ENCODE measurements around the gene KRTAP9-1. TPM values are rescaled to one million over a fixed set of nuclear protein-coding genes. Genes with fewer than 3 reads are reported as not detected.

The KRTAP9-1 gene
- total RNA-seq, 1 experiment from 2014 or later: not detected

DNA sequence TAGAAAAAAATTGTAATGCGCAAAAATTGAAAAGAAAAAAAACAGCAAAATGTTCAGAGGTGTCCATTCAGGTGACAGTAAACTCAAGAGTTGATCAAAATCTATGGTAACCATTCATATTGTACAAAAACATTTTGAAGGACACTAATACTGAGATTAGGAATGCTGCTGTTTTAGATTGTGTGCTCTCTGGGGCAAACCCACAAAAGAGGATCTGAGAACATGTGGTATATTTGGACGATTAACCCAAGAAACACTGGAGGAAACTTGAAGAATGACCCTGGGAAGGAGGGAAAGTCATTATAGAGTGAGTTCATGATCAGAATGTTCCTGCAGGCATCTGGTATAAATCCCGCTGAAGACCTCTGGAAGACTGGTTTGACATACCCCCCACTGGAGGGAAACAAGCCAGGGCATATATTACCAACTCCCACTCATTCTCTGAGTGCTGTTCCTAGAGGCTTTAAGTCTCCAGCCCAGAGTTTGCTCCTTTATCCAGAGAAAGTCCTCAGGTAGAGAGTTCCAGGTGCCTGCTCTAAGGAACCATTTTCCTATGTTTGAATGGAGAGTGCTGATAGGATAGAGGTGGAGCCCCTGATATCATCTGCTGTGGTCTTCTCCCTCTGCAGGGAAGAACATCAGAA, 12.8 kb upstream of the KRTAP9-1 start:
- ChIA-PET POLR2A (no interaction called here), CTCF (interaction anchor here (1.3 kb wide), 1 partner anchor 146 kb away, joined by 6 read pairs; no protein-coding TSS in a partner anchor)
- Mint-ChIP-seq H3K4me3 (no peak overlapping the region), H3K27me3 (ENCODE audit: low read depth) (no peaks in the 10 kb centered on the region; the same call in 1 of the 2 replicates), H3K27ac (no peak overlapping the region), H3K36me3 (no peaks in the 10 kb centered on the region), H3K4me1 (no peaks in the 10 kb centered on the region), H3K9me3 (no peaks in the 10 kb centered on the region)
- TF ChIP-seq, protein P1, sequence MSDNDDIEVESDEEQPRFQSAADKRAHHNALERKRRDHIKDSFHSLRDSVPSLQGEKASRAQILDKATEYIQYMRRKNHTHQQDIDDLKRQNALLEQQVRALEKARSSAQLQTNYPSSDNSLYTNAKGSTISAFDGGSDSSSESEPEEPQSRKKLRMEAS (CRISPR knock-in tag; IDR thresholded peaks at IDR 0.05): no peak
- TF ChIP-seq, protein P2, sequence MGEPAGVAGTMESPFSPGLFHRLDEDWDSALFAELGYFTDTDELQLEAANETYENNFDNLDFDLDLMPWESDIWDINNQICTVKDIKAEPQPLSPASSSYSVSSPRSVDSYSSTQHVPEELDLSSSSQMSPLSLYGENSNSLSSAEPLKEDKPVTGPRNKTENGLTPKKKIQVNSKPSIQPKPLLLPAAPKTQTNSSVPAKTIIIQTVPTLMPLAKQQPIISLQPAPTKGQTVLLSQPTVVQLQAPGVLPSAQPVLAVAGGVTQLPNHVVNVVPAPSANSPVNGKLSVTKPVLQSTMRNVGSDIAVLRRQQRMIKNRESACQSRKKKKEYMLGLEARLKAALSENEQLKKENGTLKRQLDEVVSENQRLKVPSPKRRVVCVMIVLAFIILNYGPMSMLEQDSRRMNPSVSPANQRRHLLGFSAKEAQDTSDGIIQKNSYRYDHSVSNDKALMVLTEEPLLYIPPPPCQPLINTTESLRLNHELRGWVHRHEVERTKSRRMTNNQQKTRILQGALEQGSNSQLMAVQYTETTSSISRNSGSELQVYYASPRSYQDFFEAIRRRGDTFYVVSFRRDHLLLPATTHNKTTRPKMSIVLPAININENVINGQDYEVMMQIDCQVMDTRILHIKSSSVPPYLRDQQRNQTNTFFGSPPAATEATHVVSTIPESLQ (CRISPR knock-in tag; IDR thresholded peaks at IDR 0.05): no peak
- TF ChIP-seq, protein P3, sequence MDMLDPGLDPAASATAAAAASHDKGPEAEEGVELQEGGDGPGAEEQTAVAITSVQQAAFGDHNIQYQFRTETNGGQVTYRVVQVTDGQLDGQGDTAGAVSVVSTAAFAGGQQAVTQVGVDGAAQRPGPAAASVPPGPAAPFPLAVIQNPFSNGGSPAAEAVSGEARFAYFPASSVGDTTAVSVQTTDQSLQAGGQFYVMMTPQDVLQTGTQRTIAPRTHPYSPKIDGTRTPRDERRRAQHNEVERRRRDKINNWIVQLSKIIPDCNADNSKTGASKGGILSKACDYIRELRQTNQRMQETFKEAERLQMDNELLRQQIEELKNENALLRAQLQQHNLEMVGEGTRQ (CRISPR knock-in tag; IDR thresholded peaks at IDR 0.05): no peak
- TF ChIP-seq, protein P4, sequence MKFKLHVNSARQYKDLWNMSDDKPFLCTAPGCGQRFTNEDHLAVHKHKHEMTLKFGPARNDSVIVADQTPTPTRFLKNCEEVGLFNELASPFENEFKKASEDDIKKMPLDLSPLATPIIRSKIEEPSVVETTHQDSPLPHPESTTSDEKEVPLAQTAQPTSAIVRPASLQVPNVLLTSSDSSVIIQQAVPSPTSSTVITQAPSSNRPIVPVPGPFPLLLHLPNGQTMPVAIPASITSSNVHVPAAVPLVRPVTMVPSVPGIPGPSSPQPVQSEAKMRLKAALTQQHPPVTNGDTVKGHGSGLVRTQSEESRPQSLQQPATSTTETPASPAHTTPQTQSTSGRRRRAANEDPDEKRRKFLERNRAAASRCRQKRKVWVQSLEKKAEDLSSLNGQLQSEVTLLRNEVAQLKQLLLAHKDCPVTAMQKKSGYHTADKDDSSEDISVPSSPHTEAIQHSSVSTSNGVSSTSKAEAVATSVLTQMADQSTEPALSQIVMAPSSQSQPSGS (CRISPR knock-in tag; IDR thresholded peaks at IDR 0.05; ENCODE audit: borderline replicate concordance, low read depth): no peak
- TF ChIP-seq FOXK1 (CRISPR knock-in tag; IDR thresholded peaks at IDR 0.05) (no peak), ETV6 (CRISPR knock-in tag; IDR thresholded peaks at IDR 0.05) (no peak), NR1H2 (CRISPR knock-in tag; IDR thresholded peaks at IDR 0.05) (no peak), TEAD4 (CRISPR knock-in tag; IDR thresholded peaks at IDR 0.05) (no peak), ZNF416 (CRISPR knock-in tag; IDR thresholded peaks at IDR 0.05) (no peak), CBFB (CRISPR knock-in tag; IDR thresholded peaks at IDR 0.05; ENCODE audit: low read depth) (no peak), NFYB (CRISPR knock-in tag; conservative IDR thresholded peaks at IDR 0.05; ENCODE audit: low read depth) (no peak), JUN (CRISPR knock-in tag; IDR thresholded peaks at IDR 0.05) (no peak)
- TF ChIP-seq, protein P5, sequence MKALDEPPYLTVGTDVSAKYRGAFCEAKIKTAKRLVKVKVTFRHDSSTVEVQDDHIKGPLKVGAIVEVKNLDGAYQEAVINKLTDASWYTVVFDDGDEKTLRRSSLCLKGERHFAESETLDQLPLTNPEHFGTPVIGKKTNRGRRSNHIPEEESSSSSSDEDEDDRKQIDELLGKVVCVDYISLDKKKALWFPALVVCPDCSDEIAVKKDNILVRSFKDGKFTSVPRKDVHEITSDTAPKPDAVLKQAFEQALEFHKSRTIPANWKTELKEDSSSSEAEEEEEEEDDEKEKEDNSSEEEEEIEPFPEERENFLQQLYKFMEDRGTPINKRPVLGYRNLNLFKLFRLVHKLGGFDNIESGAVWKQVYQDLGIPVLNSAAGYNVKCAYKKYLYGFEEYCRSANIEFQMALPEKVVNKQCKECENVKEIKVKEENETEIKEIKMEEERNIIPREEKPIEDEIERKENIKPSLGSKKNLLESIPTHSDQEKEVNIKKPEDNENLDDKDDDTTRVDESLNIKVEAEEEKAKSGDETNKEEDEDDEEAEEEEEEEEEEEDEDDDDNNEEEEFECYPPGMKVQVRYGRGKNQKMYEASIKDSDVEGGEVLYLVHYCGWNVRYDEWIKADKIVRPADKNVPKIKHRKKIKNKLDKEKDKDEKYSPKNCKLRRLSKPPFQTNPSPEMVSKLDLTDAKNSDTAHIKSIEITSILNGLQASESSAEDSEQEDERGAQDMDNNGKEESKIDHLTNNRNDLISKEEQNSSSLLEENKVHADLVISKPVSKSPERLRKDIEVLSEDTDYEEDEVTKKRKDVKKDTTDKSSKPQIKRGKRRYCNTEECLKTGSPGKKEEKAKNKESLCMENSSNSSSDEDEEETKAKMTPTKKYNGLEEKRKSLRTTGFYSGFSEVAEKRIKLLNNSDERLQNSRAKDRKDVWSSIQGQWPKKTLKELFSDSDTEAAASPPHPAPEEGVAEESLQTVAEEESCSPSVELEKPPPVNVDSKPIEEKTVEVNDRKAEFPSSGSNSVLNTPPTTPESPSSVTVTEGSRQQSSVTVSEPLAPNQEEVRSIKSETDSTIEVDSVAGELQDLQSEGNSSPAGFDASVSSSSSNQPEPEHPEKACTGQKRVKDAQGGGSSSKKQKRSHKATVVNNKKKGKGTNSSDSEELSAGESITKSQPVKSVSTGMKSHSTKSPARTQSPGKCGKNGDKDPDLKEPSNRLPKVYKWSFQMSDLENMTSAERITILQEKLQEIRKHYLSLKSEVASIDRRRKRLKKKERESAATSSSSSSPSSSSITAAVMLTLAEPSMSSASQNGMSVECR (CRISPR knock-in tag; IDR thresholded peaks at IDR 0.05; ENCODE audit: borderline replicate concordance): no peak
- TF ChIP-seq, protein P6, sequence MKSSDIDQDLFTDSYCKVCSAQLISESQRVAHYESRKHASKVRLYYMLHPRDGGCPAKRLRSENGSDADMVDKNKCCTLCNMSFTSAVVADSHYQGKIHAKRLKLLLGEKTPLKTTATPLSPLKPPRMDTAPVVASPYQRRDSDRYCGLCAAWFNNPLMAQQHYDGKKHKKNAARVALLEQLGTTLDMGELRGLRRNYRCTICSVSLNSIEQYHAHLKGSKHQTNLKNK (CRISPR knock-in tag; IDR thresholded peaks at IDR 0.05): no peak
- TF ChIP-seq, protein P7, sequence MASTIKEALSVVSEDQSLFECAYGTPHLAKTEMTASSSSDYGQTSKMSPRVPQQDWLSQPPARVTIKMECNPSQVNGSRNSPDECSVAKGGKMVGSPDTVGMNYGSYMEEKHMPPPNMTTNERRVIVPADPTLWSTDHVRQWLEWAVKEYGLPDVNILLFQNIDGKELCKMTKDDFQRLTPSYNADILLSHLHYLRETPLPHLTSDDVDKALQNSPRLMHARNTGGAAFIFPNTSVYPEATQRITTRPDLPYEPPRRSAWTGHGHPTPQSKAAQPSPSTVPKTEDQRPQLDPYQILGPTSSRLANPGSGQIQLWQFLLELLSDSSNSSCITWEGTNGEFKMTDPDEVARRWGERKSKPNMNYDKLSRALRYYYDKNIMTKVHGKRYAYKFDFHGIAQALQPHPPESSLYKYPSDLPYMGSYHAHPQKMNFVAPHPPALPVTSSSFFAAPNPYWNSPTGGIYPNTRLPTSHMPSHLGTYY (CRISPR knock-in tag; IDR thresholded peaks at IDR 0.05): no peak
- TF ChIP-seq, protein P8, sequence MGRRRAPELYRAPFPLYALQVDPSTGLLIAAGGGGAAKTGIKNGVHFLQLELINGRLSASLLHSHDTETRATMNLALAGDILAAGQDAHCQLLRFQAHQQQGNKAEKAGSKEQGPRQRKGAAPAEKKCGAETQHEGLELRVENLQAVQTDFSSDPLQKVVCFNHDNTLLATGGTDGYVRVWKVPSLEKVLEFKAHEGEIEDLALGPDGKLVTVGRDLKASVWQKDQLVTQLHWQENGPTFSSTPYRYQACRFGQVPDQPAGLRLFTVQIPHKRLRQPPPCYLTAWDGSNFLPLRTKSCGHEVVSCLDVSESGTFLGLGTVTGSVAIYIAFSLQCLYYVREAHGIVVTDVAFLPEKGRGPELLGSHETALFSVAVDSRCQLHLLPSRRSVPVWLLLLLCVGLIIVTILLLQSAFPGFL (CRISPR knock-in tag; IDR thresholded peaks at IDR 0.05; ENCODE audit: borderline replicate concordance): no peak
- DNase-seq (ENCODE audit: low spot score): no peak
- no peak for ATAC-seq

Data from WTC11 (cell line).